K562 (cell line): ENCODE data around the gene LGI4. TPM values are rescaled to one million over a fixed set of nuclear protein-coding genes. Genes with fewer than 3 reads are reported as not detected.
"Not testable (repeated sequence)": the region's sequence is repeated elsewhere in the genome, so short reads cannot be mapped to it uniquely, and the experiment has no call there.

ENCODE experiments used
- ATAC-seq: fragments of 200-7000 bp; cut with Tn5 transposase; 3 replicates; pipeline ENCODE4 v1.9.1; 2020; ENCODE audit warnings: moderate library complexity
- BruUV-seq: library from RNA; stranded (reverse); fragments of 400-500 nt; replicated peaks from 2 replicates; lab custom pipeline; 2021; lab: Mats Ljungman, UMichigan
- CTCF ChIA-PET: fragments of 300-600 bp; formaldehyde crosslinking; extraction: SDS; loops from one replicate; lab custom pipeline; 2021; ENCODE audit warnings: low intra/inter-chr PET ratio; lab: Yijun Ruan, JAX
- POLR2A ChIA-PET: fragments of 300-600, 350-650 bp; sonication (Branson Sonifier 250); formaldehyde crosslinking; extraction: SDS; loops from one replicate; lab custom pipeline; 2021; ENCODE audit warnings: antibody characterized with exemption, inconsistent platforms; lab: Yijun Ruan, JAX
- DNase-seq, 4 experiments: peaks; one replicate each; pipeline versions ENCODE4 v3.0.0 to v3.0.0-alpha.2; 2011 to 2018; ENCODE audit warnings: low spot score in 3 of 4, mixed read lengths in 3 of 4; ENCODE audit errors: extremely low read depth in 1 of 4
- FAIRE-seq: peaks from 2 replicates; lab custom pipeline; 2011; peaks lifted over from hg19 to GRCh38; lab: Jason Lieb, UNC
- H2AFZ ChIP-seq: 2 replicates; pipeline ENCODE4 v1.6.0; 2011; ENCODE audit warnings: low read depth, low read length, control low read depth, inconsistent platforms
- H3K27ac ChIP-seq: fragments of 200-600 bp; 3 replicates; pipeline ENCODE4 v1.8.0; 2011; ENCODE audit warnings: low read depth, mild to moderate bottlenecking, control low read depth, inconsistent platforms, low read length, moderate library complexity, mixed read lengths; ENCODE audit errors: extremely low read depth
- H3K27me3 ChIP-seq, 2 experiments: fragments of 300-600 bp in 1 of 2; 2 replicates in 1 of 2; 3 replicates in 1 of 2; pipeline versions ENCODE4 v1.6.0 to v1.8.0; 2011; ENCODE audit warnings: inconsistent platforms in 2 of 2, low read length in 2 of 2, mild to moderate bottlenecking in 1 of 2, mixed read lengths in 1 of 2, moderate library complexity in 1 of 2; ENCODE audit not compliant: control insufficient read depth in 2 of 2, insufficient read depth in 2 of 2
- H3K36me3 ChIP-seq: fragments of 300-600 bp; 3 replicates; pipeline ENCODE4 v1.8.0; 2011; ENCODE audit warnings: mild to moderate bottlenecking, low read length, inconsistent platforms; ENCODE audit not compliant: control insufficient read depth, insufficient read depth
- H3K4me1 ChIP-seq, 2 experiments: fragments of 200-600 bp in 1 of 2; replicated peaks in 1 of 2; 2 replicates in 1 of 2; 3 replicates in 1 of 2; pipeline versions ENCODE4 v1.5.1 to v1.8.0; 2011; ENCODE audit warnings: inconsistent platforms in 2 of 2, low read length in 2 of 2, mild to moderate bottlenecking in 1 of 2, mixed read lengths in 1 of 2, moderate library complexity in 1 of 2; ENCODE audit not compliant: control insufficient read depth in 2 of 2, insufficient read depth in 2 of 2
- H3K4me2 ChIP-seq: 2 replicates; pipeline ENCODE4 v1.6.1; 2011; ENCODE audit warnings: low read length, control low read depth, inconsistent platforms, mixed read lengths; ENCODE audit not compliant: insufficient read depth
- H3K4me3 ChIP-seq: fragments of 200-600 bp; sonication (generic), shearing (Covaris generic); 2 replicates; pipeline ENCODE4 v1.5.1; 2016; ENCODE audit warnings: control low read depth, inconsistent platforms
- H3K79me2 ChIP-seq: fragments of 200-600 bp; 3 replicates; pipeline ENCODE4 v1.8.0; 2011; ENCODE audit warnings: low read length, inconsistent platforms; ENCODE audit not compliant: control insufficient read depth, insufficient read depth
- H3K9ac ChIP-seq, 2 experiments: 2 replicates each; pipeline versions ENCODE4 v1.6.0 to v1.6.1; 2011; ENCODE audit warnings: low read depth in 2 of 2, low read length in 2 of 2, control low read depth in 1 of 2, inconsistent platforms in 1 of 2, mild to moderate bottlenecking in 1 of 2, mixed read lengths in 1 of 2; ENCODE audit not compliant: insufficient read depth in 1 of 2
- H3K9me1 ChIP-seq: one replicate; pipeline ENCODE4 v1.6.0; 2011; ENCODE audit warnings: inconsistent platforms, mild to moderate bottlenecking, low read length, moderate library complexity; ENCODE audit not compliant: control insufficient read depth, insufficient read depth
- H3K9me3 ChIP-seq: replicated peaks from 2 replicates; pipeline ENCODE4 v1.5.1; 2011; ENCODE audit warnings: low read depth, low read length, inconsistent platforms; ENCODE audit not compliant: control insufficient read depth, insufficient read depth
- H4K20me1 ChIP-seq: replicated peaks from 2 replicates; pipeline ENCODE4 v1.6.1; 2011; ENCODE audit warnings: low read length, inconsistent platforms, mixed read lengths; ENCODE audit not compliant: control insufficient read depth, insufficient read depth
- BCOR ChIP-seq: fragments of 450-650 bp; IDR thresholded peaks from 2 replicates; pipeline ENCODE4 v1.6.1; 2016
- RBM25 ChIP-seq: fragments of 200-400 bp; formaldehyde crosslinking; IDR thresholded peaks from 2 replicates; pipeline ENCODE4 v1.6.1; 2018; ENCODE audit warnings: low read length, low read depth, moderate library complexity; ENCODE audit not compliant: severe bottlenecking
- ZNF121 ChIP-seq: sonication (generic); formaldehyde crosslinking; conservative IDR thresholded peaks from 2 replicates; pipeline ENCODE4 v1.8.0; 2022; ENCODE audit warnings: missing genetic modification reagents
- WGBS: fragments of 100-300 bp; shearing (Covaris generic); methylation state at CpG from one replicate; pipeline ENCODE4 v1.1.6; 2016; ENCODE audit warnings: low coverage, mixed read lengths; ENCODE audit not compliant: insufficient coverage; ENCODE audit errors: missing lambda C conversion rate; 5-methylcytosine and 5-hydroxymethylcytosine counted together
- in situ Hi-C: fragments of 300-500 bp; cut with MboI; formaldehyde crosslinking; loops from 4 replicates; pipeline ENCODE4 v1.15.0; 2018; ENCODE audit warnings: inconsistent platforms, mixed read lengths
- intact Hi-C: fragments of 100-400 bp; cut with micrococcal nuclease; formaldehyde crosslinking; loops from 2 replicates; pipeline ENCODE4 v1.14.2; 2022
- polyA plus RNA-seq, 8 experiments: library from polyadenylated mRNA; depleted of rRNA in 4 of 8; stranded (reverse) in 5 of 8; unstranded in 3 of 8; fragments of >200 nt; fragmentation: Nextera tagmentation in 2 of 8; fragmentation: Illumina TruSeq in 1 of 8; extraction: Ambion mirVana in 2 of 8; extraction: Trizol in 1 of 8; gene quantifications; 2 replicates each; pipeline versions ENCODE4 v1.2.1 to v1.2.3, GENCODE V29; 2011 to 2014; ENCODE audit warnings: inconsistent platforms in 1 of 8, missing spikeins in 1 of 8
- total RNA-seq, 7 experiments: library from RNA; depleted of rRNA in 6 of 7; stranded (reverse); fragments of >200 nt in 6 of 7; fragmentation: Illumina TruSeq in 2 of 7; extraction: Trizol in 2 of 7; gene quantifications; 2 replicates each; pipeline versions ENCODE4 v1.2.1 to v1.2.3, GENCODE V29; 2011 to 2021; ENCODE audit warnings: low replicate concordance in 1 of 7

LGI4 gene
- total and polyA plus RNA-seq, 9 of the 15 experiments (the other 6 are each of a cell fraction or from before 2014, with no cell fraction given): 0.14 to 0.30 (median 0.24) TPM; not detected in 4

- CTCF ChIA-PET, ATAC-seq, H4K20me1 ChIP-seq, BruUV-seq, H3K9me3 ChIP-seq, H3K9ac ChIP-seq, in situ Hi-C loops, H2AFZ ChIP-seq, H3K27me3 ChIP-seq, H3K79me2 ChIP-seq, H3K9me1 ChIP-seq, FAIRE-seq, H3K27ac ChIP-seq, DNase-seq, H3K4me3 ChIP-seq, intact Hi-C loops, H3K4me2 ChIP-seq, H3K36me3 ChIP-seq: not testable (repeated sequence)
- WGBS: 67% methylated on average over 10 of the region's 10 CpGs
- peaks cover 19 to 33% of the 10 kb centered on the region in 2 experiments for H3K4me1 ChIP-seq
- POLR2A ChIA-PET: interaction anchor here (0.6 kb wide), 1 partner anchor 37 kb away, joined by 4 read pairs; no protein-coding TSS in a partner anchor
- 0 out of 2 replicates have a peak, but pooled peaks have one; percentile 40 for TF ChIP-seq BCOR
- peak; percentile 83 for TF ChIP-seq ZNF121 (CRISPR knock-in tag)
Observed at GRCh38 chr19:35103614-35104013, 31.2 kb downstream of the LGI4 start.

- H3K4me3 ChIP-seq, FAIRE-seq, H2AFZ ChIP-seq, H3K27me3 ChIP-seq, intact Hi-C loops, H3K79me2 ChIP-seq, H3K4me2 ChIP-seq, DNase-seq, H3K9me1 ChIP-seq, H3K9ac ChIP-seq, POLR2A ChIA-PET, CTCF ChIA-PET, BruUV-seq, ATAC-seq, H4K20me1 ChIP-seq, H3K36me3 ChIP-seq, H3K9me3 ChIP-seq, in situ Hi-C loops, H3K27ac ChIP-seq: not testable (repeated sequence)
- peaks cover 10 to 35% of the 10 kb centered on the region in 2 experiments for H3K4me1 ChIP-seq
- WGBS: 68% methylated on average over 10 of the region's 10 CpGs
- TF ChIP-seq BCOR (0 out of 2 replicates have a peak, but pooled peaks have one; percentile 35), ZNF121 (CRISPR knock-in tag) (peak; percentile 91), RBM25 (peak; percentile 26)
Observed at GRCh38 chr19:35101949-35102348, 32.9 kb downstream of the LGI4 start.
